ENCODE measurements around the gene LCN12.

LCN12 gene

GRCh38 chr9:136965771-136966484 lies 13.9 kb downstream of the LCN12 start:
- FAIRE-seq (no peak), DNase-seq (ENCODE audit: insufficient read length, low spot score) (no peak)
- TF ChIP-seq, protein P1, sequence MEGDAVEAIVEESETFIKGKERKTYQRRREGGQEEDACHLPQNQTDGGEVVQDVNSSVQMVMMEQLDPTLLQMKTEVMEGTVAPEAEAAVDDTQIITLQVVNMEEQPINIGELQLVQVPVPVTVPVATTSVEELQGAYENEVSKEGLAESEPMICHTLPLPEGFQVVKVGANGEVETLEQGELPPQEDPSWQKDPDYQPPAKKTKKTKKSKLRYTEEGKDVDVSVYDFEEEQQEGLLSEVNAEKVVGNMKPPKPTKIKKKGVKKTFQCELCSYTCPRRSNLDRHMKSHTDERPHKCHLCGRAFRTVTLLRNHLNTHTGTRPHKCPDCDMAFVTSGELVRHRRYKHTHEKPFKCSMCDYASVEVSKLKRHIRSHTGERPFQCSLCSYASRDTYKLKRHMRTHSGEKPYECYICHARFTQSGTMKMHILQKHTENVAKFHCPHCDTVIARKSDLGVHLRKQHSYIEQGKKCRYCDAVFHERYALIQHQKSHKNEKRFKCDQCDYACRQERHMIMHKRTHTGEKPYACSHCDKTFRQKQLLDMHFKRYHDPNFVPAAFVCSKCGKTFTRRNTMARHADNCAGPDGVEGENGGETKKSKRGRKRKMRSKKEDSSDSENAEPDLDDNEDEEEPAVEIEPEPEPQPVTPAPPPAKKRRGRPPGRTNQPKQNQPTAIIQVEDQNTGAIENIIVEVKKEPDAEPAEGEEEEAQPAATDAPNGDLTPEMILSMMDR (IDR thresholded peaks at IDR 0.05; ENCODE audit: insufficient read depth, missing control alignments) = no peak

GRCh38 chr9:136968333-136969127 lies 16.5 kb downstream of the LCN12 start:
- FAIRE-seq = no peak
- TF ChIP-seq, protein P1 (IDR thresholded peaks at IDR 0.05; ENCODE audit: insufficient read depth, missing control alignments) = no peak
- DNase-seq (ENCODE audit: insufficient read length, low spot score) = no peak

- TF ChIP-seq, protein P1 (IDR thresholded peaks at IDR 0.05; ENCODE audit: insufficient read depth, missing control alignments) = no peak
- no peak for FAIRE-seq
- no peak for DNase-seq (ENCODE audit: insufficient read length, low spot score)
Observed at GRCh38 chr9:136969150-136969549, 17.1 kb downstream of the LCN12 start.

DNA sequence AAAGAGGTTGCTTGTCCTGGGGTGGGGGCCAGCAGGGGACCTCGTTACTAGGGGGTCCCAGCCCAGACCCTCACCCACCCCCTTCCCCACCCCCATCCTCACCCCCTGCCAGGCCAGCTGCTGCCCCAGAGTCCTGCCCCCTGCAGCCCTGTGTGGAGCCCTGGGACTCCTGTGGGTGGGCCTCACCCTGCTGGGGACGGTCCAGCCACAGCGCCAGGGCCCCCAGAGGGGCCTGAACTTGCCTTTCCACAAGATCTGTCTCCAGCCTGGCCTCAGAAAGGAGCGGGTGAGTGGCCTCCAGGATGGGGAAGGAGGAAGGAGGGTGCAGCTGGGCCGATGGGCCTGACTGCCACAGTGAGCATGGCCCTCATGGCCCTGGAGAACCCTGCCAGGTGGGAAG lies 17.7 kb downstream of the LCN12 start:
- DNase-seq (ENCODE audit: insufficient read length, low spot score) = no peak
- FAIRE-seq = no peak
- TF ChIP-seq, protein P1 (IDR thresholded peaks at IDR 0.05; ENCODE audit: insufficient read depth, missing control alignments) = no peak

DNA sequence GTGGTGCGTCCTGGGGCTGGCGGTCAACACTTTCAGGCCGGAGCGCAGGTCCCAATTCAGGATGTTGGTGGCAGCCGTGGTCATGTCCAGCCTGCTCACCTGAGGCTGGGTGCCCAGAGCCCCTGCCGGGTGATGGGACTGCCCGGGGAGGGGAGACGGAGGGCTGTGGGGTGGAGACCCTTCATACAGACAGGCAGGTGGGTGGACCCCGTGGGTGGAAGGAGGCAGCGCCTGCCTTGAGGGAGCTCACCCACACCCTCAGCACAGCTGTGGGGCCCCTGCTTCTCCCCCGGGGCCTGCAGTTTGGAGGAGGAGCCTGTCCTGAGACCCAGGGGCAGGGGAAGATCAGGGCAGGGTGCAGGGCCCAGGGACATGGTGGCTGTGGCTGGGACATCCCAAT lies 18.3 kb downstream of the LCN12 start:
- DNase-seq (ENCODE audit: insufficient read length, low spot score) = no peak
- FAIRE-seq = no peak
- TF ChIP-seq, protein P1 (IDR thresholded peaks at IDR 0.05; ENCODE audit: insufficient read depth, missing control alignments) = no peak

DNA sequence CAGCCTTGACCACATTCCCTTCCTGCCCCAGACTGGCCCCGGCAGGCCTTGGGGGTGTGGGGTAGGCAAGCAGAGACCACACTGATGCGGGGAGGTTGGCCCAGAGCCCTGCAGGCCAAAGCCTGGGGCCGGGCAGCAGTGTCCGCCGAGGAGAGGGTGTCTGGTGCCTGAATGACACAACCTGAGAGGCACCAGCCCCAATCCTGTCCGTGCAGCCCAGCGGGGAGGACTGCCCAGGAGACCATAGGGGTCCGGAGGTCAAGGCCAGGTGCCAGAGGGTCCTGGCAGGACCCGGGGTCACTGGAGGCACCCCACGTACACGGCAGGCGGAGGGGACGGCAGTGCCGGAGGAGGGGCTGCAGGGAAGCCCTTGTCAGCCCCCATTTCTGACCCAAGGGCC lies 19.7 kb downstream of the LCN12 start:
- DNase-seq (ENCODE audit: insufficient read length, low spot score) (no peak), FAIRE-seq (no peak)
- TF ChIP-seq, protein P1 (IDR thresholded peaks at IDR 0.05; ENCODE audit: insufficient read depth, missing control alignments) = no peak

- FAIRE-seq = no peak
- TF ChIP-seq, protein P1 (IDR thresholded peaks at IDR 0.05; ENCODE audit: insufficient read depth, missing control alignments) = no peak
- DNase-seq (ENCODE audit: insufficient read length, low spot score) = no peak
Observed at GRCh38 chr9:136972335-136972734, 20.3 kb downstream of the LCN12 start.
